Activated naive CD8-positive, alpha-beta T cell treated with anti-CD3 and anti-CD28 coated beads, Interleukin-2, amount 50 U/mL, for 24 hours (primary cell): ENCODE measurements around the gene SMYD3.

Experiments
- ATAC-seq: fragments of 150-1000 bp; cut with Tn5 transposase; one replicate; pipeline ENCODE4 v1.10.0; 2021
- DNase-seq: peaks from one replicate; pipeline ENCODE4 v3.0.0; 2021
- H3K27ac Mint-ChIP-seq: one replicate; pipeline ENCODE4 v1.8.0; 2021; ENCODE audit warnings: mild to moderate bottlenecking, mixed read lengths
- H3K27me3 Mint-ChIP-seq: one replicate; pipeline ENCODE4 v1.8.0; 2021; ENCODE audit warnings: mixed read lengths
- H3K36me3 Mint-ChIP-seq: one replicate; pipeline ENCODE4 v1.8.0; 2021; ENCODE audit warnings: low read depth, mixed read lengths
- H3K4me1 Mint-ChIP-seq: one replicate; pipeline ENCODE4 v1.8.0; 2021; ENCODE audit warnings: mixed read lengths
- H3K4me3 Mint-ChIP-seq: one replicate; pipeline ENCODE4 v1.8.0; 2021; ENCODE audit warnings: mild to moderate bottlenecking, moderate library complexity, mixed read lengths
- H3K9me3 Mint-ChIP-seq: one replicate; pipeline ENCODE4 v1.8.0; 2021; ENCODE audit warnings: mixed read lengths

The SMYD3 gene

DNA sequence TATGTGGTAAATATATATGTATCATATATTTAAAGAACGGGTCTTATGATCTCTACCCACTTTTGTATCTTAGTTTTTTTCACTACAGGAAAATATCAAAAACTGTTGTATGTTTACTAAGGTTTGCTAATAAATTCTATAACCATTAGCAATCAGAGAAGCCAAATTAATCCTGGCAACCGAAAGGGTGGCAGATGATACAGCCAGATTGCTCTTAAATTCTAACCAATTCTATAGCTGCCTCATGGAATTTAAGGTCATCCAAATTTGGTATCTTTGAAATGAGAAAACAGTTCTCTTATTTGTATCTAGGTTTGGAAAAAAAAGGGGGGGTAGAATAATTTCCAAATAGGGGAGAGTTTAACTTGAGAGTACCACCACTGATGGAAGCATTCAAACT, 591.2 kb downstream of the SMYD3 start:
- H3K4me1 Mint-ChIP-seq, result peaks cover 1% of the 10 kb centered on the region
- no peak overlapping the region for H3K4me3 Mint-ChIP-seq
- H3K9me3 Mint-ChIP-seq, result peaks cover 10% of the 10 kb centered on the region
- DNase-seq (no peak), ATAC-seq (no peak)
- H3K27me3 Mint-ChIP-seq, result no peaks in the 10 kb centered on the region
- peaks cover 31% of the 10 kb centered on the region for H3K36me3 Mint-ChIP-seq
- no peak overlapping the region for H3K27ac Mint-ChIP-seq

DNA sequence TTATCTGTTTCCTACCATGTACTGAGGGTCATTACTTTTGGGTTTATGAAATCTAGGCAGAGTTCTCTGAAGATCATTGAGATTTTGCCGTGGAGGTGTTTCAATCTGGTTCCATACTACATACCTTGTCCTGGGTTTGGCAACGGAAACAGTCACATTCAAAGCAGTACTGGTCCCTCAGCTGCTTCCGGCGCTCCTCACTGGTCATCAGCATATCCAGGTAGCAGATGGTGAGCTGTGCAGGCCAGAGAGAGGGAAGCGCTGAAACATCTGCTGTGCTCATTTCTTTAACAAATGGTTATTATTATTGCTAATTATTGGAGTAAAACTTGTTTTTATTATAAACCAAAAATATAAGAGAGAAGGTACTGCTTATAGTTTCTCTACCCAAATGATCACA, 591.7 kb downstream of the SMYD3 start:
- ATAC-seq, result no peak
- no peak overlapping the region for H3K27ac Mint-ChIP-seq

DNA sequence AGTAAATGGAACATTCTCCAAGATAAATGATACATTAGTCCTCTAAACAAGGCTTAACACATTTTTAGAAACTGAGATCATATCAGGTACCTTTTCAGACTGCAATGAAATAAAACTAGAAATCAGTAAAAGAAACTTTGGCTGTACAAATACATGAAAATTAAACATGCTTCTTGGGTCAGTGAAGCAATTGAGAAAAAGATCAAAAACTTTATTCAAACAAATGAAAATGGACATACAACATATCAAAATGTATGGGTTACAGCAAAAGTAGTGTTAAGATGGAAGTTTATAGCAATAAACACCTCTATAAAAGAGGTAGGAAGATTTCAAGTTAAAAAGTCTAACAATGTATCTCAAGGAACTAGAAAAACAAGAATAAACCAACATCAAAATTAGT, 598.5 kb downstream of the SMYD3 start:
- Mint-ChIP-seq H3K27me3 (no peaks in the 10 kb centered on the region), H3K4me1 (no peaks in the 10 kb centered on the region), H3K27ac (no peak overlapping the region), H3K9me3 (no peaks in the 10 kb centered on the region), H3K4me3 (no peak overlapping the region), H3K36me3 (peaks cover 24% of the 10 kb centered on the region)
- no peak for ATAC-seq
- no peak for DNase-seq

More for the DNA sequence above, 591.7 kb downstream of the SMYD3 start:
- Mint-ChIP-seq H3K9me3 (peaks cover 8% of the 10 kb centered on the region), H3K4me3 (no peak overlapping the region), H3K4me1 (peaks cover 1% of the 10 kb centered on the region), H3K36me3 (peaks cover 28% of the 10 kb centered on the region), H3K27me3 (no peaks in the 10 kb centered on the region)
- no peak for DNase-seq

DNA sequence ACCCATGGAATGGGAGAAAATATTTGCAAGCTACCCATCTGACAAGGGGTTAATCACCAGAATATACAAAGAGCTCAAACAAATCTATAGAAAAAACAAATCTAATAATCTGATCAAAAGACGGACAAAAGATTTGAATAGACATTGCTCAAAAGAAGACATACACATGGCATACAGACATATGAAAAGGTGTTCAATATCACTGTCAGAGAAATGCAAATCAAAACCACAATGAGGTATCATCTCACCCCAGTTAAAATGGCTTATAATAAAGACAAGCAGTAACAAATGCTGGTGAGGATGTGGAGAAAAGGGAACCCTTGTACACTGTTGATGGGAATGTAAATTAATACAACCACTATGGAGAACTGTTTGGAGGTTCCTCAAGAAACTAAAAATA, 600.9 kb downstream of the SMYD3 start:
- ATAC-seq (no peak), DNase-seq (no peak)
- Mint-ChIP-seq H3K27ac (no peak overlapping the region), H3K9me3 (peaks cover 4% of the 10 kb centered on the region), H3K27me3 (no peaks in the 10 kb centered on the region), H3K36me3 (peaks cover 18% of the 10 kb centered on the region), H3K4me1 (no peaks in the 10 kb centered on the region), H3K4me3 (no peak overlapping the region)

DNA sequence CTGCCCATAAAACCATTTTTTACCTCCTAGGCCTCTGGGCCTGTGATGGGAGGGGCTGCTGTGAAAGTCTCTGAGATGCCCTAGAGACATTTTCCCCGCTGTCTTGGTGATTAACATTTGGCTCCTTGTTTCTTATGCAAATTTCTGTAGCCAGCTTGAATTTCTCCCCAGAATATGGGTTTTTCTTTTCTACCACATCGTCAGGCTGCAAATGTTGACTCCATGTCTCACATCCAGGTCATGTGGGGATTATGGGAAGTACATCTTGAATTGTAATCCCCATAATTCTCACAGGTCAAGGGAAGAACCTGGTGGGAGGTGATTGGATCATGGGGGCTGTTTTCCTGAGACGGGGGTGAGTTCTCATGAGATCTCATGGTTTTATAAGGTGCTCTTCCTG, 603.2 kb downstream of the SMYD3 start:
- ATAC-seq (no peak), DNase-seq (no peak)
- H3K9me3 Mint-ChIP-seq, result peaks cover 4% of the 10 kb centered on the region
- H3K4me1 Mint-ChIP-seq, result no peaks in the 10 kb centered on the region
- H3K4me3 Mint-ChIP-seq, result no peak overlapping the region
- peaks cover 22% of the 10 kb centered on the region for H3K36me3 Mint-ChIP-seq
- H3K27me3 Mint-ChIP-seq, result no peaks in the 10 kb centered on the region
- H3K27ac Mint-ChIP-seq, result no peak overlapping the region

DNA sequence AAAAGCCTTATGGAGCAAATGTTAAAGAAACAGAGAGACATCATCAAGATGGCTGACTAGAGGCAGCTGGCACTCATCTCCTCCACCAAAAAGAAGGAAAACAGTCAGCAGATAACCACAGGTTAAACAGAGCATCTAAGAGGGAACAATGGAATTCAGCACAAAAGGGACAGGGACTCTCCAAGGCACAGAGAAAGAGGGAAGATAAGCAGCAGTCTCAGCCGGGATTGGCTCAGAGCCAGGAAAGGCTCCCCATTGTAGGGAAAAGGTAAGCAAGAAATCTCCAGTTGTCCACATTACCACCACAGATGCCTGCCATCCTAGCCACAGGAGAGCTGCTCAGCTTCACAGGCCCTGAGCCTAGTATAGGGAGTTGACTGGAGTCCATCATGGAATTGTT, 605.5 kb downstream of the SMYD3 start:
- Mint-ChIP-seq H3K4me3 (no peak overlapping the region), H3K27me3 (no peaks in the 10 kb centered on the region), H3K27ac (no peak overlapping the region), H3K4me1 (no peaks in the 10 kb centered on the region), H3K36me3 (peaks cover 22% of the 10 kb centered on the region), H3K9me3 (peaks cover 4% of the 10 kb centered on the region)
- DNase-seq, result no peak
- no peak for ATAC-seq

DNA sequence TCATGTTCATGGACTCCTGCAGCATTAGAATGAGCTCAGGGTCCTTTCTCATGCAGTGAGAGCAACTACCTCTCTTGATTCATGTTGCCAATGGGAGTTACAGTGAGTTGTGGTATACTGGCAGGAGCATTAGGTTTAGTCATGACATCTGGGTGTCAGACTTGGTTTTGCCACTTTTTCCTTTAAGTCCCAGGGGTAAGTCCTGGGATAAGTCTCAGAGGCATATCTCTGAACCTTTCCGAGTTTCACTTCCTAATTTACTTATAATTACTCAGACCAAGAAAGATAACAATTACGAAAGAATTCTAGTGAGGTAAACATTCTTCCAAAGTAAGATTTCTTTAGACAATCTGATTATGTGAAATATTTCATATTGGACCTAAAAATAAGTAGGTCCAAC, 606.0 kb downstream of the SMYD3 start:
- no peak for DNase-seq
- Mint-ChIP-seq H3K27ac (no peak overlapping the region), H3K4me1 (no peaks in the 10 kb centered on the region), H3K9me3 (peaks cover 4% of the 10 kb centered on the region), H3K36me3 (peaks cover 24% of the 10 kb centered on the region), H3K4me3 (no peak overlapping the region), H3K27me3 (no peaks in the 10 kb centered on the region)
- ATAC-seq, result no peak

DNA sequence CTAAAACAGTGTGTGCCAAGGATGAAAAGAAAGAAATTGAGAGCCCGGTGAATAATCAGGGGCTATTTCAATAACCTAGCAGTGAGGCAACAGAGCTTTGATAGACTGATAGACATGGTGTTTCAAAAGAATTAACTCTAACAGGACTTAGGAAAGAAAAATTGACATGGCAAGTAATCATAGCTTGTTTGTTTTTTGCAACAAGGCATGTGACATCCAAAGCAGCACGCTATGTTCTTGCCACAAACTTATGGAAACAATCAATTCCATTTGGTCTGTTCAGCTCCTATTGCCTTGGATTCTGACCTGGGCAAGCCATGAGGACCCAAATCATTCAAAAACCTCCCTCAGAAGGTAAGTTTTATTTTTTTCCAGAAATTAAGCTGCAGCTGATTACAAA, 608.5 kb downstream of the SMYD3 start:
- Mint-ChIP-seq H3K36me3 (peaks cover 31% of the 10 kb centered on the region), H3K9me3 (peaks cover 6% of the 10 kb centered on the region), H3K4me3 (no peak overlapping the region), H3K4me1 (no peaks in the 10 kb centered on the region), H3K27me3 (no peaks in the 10 kb centered on the region), H3K27ac (no peak overlapping the region)
- no peak for DNase-seq
- ATAC-seq, result no peak

DNA sequence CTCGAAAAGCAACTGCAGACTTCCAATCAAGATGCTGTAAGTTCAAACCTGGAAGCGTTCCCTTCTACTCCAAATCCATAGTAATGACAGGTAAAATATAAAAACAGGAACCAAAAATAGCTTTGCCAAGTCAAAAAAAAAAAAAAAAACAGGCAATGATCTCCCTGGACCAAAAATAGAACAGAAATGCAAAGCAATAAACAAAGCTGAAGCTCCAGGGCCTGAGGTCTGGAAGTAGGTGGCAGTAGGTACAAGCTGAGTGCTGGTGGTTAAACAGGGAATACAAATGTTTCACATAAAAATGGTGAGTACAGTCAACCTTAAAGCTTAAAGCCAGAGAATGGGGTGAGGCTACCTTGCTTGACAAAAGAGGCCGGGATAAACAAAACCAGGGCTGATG, 610.8 kb downstream of the SMYD3 start:
- peaks cover 33% of the 10 kb centered on the region for H3K36me3 Mint-ChIP-seq
- H3K27me3 Mint-ChIP-seq, result no peaks in the 10 kb centered on the region
- no peak for DNase-seq
- no peaks in the 10 kb centered on the region for H3K4me1 Mint-ChIP-seq
- H3K27ac Mint-ChIP-seq, result no peak overlapping the region
- H3K9me3 Mint-ChIP-seq, result peaks cover 11% of the 10 kb centered on the region
- H3K4me3 Mint-ChIP-seq, result no peak overlapping the region
- ATAC-seq, result no peak

DNA sequence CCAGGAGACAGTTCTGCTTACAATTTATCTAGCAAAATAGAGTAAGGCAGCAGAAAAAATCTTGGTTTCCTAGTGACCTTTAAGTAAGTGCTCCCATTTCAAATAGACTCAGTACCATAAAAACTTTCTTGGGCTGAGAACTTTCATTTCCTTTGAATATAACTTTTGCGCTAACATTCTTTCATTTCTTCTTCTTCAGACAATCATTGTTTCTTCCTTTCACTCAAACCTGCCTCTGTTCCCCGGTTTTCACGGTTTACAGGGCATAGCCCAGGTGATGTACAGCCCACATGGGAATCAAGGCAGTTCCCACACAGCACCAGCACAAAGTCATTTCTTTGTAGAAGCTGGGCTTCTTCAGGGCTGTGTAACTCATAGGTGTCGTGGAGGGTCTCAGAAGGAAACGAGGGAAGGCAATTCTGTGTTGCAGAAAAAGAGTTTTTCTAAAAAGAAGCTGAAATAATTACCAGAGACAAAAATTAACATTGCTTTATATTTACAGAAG, 611.6 kb downstream of the SMYD3 start:
- no peaks in the 10 kb centered on the region for H3K27me3 Mint-ChIP-seq
- ATAC-seq (no peak), DNase-seq (no peak)
- H3K9me3 Mint-ChIP-seq, result peaks cover 14% of the 10 kb centered on the region
- H3K27ac Mint-ChIP-seq, result no peak overlapping the region
- H3K36me3 Mint-ChIP-seq, result peaks cover 32% of the 10 kb centered on the region
- H3K4me1 Mint-ChIP-seq, result no peaks in the 10 kb centered on the region
- H3K4me3 Mint-ChIP-seq, result no peak overlapping the region

DNA sequence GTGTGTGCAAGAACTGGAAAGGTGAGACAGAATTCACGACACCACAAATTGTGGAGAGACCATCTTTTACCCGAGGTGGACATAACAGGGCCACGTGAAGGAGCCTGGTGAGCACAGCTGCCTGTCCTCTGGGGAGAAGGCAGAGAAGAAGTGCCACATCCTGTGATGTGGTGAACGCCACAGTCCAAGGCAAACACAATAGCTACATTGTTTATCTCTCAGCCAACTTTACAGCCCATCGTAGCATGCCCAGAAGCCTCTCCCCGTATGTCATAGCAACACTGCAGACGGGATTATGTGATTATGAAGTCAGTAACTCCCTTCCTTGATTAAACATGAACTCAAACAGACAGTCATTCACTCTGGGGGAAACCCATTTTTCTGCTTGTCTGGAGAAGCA, 612.2 kb downstream of the SMYD3 start:
- no peaks in the 10 kb centered on the region for H3K4me1 Mint-ChIP-seq
- peaks cover 33% of the 10 kb centered on the region for H3K36me3 Mint-ChIP-seq
- H3K27me3 Mint-ChIP-seq, result no peaks in the 10 kb centered on the region
- no peak overlapping the region for H3K4me3 Mint-ChIP-seq
- H3K9me3 Mint-ChIP-seq, result peaks cover 20% of the 10 kb centered on the region
- ATAC-seq, result no peak
- H3K27ac Mint-ChIP-seq, result no peak overlapping the region
- no peak for DNase-seq

DNA sequence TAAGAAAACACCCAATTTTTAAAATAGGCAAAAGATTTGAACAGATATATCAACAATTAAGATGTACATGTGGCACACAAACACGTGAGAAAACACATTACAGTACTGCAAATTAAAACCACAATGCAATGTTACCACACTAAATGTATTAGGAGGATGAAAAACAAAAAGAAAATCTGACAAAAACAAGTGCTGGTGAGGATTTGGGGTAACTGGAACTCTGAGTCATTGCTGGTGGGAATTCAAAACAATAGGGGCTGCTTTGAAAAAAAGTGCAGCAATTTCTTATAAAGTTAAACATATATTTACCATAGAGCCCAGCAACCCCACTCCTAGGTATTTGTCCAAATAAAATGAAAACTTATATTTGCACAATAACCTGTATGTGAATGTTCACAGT, 614.1 kb downstream of the SMYD3 start:
- H3K36me3 Mint-ChIP-seq, result peaks cover 33% of the 10 kb centered on the region
- H3K4me1 Mint-ChIP-seq, result no peaks in the 10 kb centered on the region
- ATAC-seq (no peak), DNase-seq (no peak)
- no peak overlapping the region for H3K4me3 Mint-ChIP-seq
- H3K27me3 Mint-ChIP-seq, result no peaks in the 10 kb centered on the region
- H3K27ac Mint-ChIP-seq, result no peak overlapping the region
- peaks cover 24% of the 10 kb centered on the region for H3K9me3 Mint-ChIP-seq

DNA sequence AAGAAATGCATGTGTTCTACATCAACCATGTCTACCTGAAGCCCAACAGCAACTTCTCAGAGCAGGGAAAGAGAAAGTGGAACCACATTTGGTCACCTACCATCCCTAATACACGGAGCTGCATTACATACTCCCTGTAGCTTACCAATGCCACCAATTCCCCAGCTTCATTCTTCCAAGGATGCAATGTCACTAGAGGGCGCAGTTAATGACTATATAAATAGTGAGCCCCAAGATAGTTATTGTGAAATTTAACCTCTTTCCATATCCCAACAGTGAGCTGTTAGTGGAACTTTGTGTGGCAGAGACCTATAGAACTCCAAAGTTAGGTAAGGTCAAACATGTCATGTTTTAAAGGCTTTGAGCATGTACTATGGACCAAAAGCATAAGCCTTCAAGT, 618.3 kb downstream of the SMYD3 start:
- no peaks in the 10 kb centered on the region for H3K4me1 Mint-ChIP-seq
- H3K27ac Mint-ChIP-seq, result no peak overlapping the region
- H3K4me3 Mint-ChIP-seq, result no peak overlapping the region
- H3K9me3 Mint-ChIP-seq, result peaks cover 28% of the 10 kb centered on the region
- H3K36me3 Mint-ChIP-seq, result peaks cover 31% of the 10 kb centered on the region
- no peak for ATAC-seq
- no peaks in the 10 kb centered on the region for H3K27me3 Mint-ChIP-seq
- no peak for DNase-seq

DNA sequence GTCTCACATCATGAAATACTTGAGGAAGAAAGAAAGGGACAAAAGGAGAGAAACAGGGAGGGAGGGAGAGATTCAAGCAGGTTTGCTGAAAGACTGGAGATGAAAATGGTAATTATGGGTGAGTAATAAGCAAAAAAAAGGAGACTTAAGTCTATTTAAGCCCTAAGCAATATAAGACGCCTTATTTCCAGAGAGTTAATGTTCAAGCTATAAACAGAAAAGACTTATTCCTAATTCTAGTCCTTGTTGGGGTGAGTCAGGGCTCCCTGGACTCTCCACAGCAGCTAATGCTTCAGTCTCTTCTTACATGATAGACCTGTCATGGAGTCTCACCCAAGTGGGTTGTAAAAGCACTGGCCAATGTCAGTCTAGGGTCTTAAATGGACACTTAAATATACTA, 619.2 kb downstream of the SMYD3 start:
- no peaks in the 10 kb centered on the region for H3K27me3 Mint-ChIP-seq
- no peak overlapping the region for H3K27ac Mint-ChIP-seq
- DNase-seq (no peak), ATAC-seq (no peak)
- peaks cover 20% of the 10 kb centered on the region for H3K9me3 Mint-ChIP-seq
- H3K4me3 Mint-ChIP-seq, result no peak overlapping the region
- peaks cover 26% of the 10 kb centered on the region for H3K36me3 Mint-ChIP-seq
- H3K4me1 Mint-ChIP-seq, result no peaks in the 10 kb centered on the region

DNA sequence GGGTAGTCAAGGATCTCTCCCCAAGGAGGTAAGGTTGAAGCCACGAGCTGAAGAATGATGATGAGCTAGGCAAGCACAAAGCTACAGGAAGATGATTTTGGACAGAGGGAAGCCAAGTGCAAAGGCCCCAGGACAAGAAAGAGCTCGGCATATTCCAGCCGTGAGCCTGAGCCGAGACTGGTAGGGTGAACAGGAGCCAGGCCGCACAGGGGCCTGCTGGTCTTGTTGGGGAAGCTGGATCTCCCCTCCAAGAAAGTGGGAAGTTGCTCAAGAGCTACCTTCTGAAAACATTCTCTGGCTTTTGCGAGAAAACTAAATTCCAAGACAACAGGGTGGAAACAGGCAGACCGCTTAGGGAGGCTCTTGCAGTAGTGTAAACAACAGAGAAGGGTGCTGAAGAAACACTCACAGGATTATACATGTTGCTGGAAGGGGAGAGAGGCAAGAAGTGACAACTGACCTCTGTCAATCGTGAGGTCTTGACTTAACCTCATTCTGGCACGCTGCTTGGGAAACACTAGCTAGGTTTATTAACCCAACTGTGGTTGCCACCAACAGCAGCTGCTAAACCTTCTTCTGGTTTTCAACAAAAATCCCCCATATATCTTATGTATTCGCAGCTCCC, 625.2 kb downstream of the SMYD3 start:
- ATAC-seq (no peak), DNase-seq (no peak)
- H3K36me3 Mint-ChIP-seq, result peaks cover 15% of the 10 kb centered on the region

More for the DNA sequence above, 625.2 kb downstream of the SMYD3 start:
- Mint-ChIP-seq H3K27ac (no peak overlapping the region), H3K4me1 (no peaks in the 10 kb centered on the region), H3K27me3 (no peaks in the 10 kb centered on the region), H3K9me3 (peaks cover 5% of the 10 kb centered on the region), H3K4me3 (no peak overlapping the region)
